ENCODE results near the gene PRX. TPM values are rescaled to one million over a fixed set of nuclear protein-coding genes. Genes with fewer than 3 reads are reported as not detected.
A peak's percentile ranks its signal among the peaks of the same experiment; 100 is the strongest.

Gene PRX
- total RNA-seq, 1 donor from 2014 or later: 3.3 TPM

- no peak overlapping the region for H3K27ac ChIP-seq (replicated peaks)
- peaks cover 6% of the 10 kb centered on the region for H3K4me1 ChIP-seq
- no peak for DNase-seq
- intact Hi-C loops (cut with micrococcal nuclease): no loop called here
- H3K36me3 ChIP-seq: peaks cover 39% of the 10 kb centered on the region
- H3K9me3 ChIP-seq (replicated peaks): no peaks in the 10 kb centered on the region
- H3K4me3 ChIP-seq: no peak overlapping the region
- TF ChIP-seq, protein P1, sequence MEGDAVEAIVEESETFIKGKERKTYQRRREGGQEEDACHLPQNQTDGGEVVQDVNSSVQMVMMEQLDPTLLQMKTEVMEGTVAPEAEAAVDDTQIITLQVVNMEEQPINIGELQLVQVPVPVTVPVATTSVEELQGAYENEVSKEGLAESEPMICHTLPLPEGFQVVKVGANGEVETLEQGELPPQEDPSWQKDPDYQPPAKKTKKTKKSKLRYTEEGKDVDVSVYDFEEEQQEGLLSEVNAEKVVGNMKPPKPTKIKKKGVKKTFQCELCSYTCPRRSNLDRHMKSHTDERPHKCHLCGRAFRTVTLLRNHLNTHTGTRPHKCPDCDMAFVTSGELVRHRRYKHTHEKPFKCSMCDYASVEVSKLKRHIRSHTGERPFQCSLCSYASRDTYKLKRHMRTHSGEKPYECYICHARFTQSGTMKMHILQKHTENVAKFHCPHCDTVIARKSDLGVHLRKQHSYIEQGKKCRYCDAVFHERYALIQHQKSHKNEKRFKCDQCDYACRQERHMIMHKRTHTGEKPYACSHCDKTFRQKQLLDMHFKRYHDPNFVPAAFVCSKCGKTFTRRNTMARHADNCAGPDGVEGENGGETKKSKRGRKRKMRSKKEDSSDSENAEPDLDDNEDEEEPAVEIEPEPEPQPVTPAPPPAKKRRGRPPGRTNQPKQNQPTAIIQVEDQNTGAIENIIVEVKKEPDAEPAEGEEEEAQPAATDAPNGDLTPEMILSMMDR (IDR thresholded peaks at IDR 0.05; ENCODE audit: borderline replicate concordance): no peak
- no peaks in the 10 kb centered on the region for H3K27me3 ChIP-seq (ENCODE audit: low read depth)
These were observed 36.3 kb upstream of the PRX start for GRCh38 chr19:40449506-40449905.

DNA sequence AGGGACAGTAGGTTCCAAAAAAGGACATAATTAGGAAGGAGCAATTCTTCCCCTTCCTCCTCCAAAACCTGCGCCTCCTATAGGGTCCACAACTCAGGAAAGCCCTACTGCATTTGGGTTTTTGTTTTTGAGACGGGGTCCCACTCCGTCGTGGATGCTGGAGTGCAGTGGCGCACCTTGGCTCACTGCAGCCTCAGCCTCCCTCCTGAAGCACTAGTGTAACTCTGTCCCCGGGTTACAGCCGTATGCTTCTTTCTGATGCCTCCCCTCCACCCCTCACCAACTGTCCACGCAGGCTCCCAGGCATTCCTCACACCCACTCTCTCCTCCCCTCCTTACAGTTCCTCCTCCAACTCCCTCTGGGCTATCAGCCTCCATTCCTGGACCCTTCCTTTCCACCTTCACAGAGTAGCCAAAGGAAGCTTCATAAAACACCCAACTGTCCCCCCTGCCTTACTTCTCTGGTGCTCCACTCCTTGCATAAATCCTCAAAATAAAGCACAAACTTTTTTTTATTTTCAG is 33.1 kb upstream of the PRX start:
- Histone ChIP-seq H3K4me3 (no peak overlapping the region), H3K27ac (replicated peaks) (no peak overlapping the region), H3K4me1 (peaks cover 31% of the 10 kb centered on the region), H3K9me3 (replicated peaks) (no peaks in the 10 kb centered on the region), H3K36me3 (peaks cover 46% of the 10 kb centered on the region), H3K27me3 (ENCODE audit: low read depth) (no peaks in the 10 kb centered on the region)
- TF ChIP-seq, protein P1 (IDR thresholded peaks at IDR 0.05; ENCODE audit: borderline replicate concordance): no peak
- no peak for DNase-seq
- intact Hi-C loops (cut with micrococcal nuclease): no loop called here

- no peaks in the 10 kb centered on the region for H3K9me3 ChIP-seq (replicated peaks)
- H3K4me3 ChIP-seq: no peak overlapping the region
- intact Hi-C loops (cut with micrococcal nuclease): no loop called here
- peaks cover 36% of the 10 kb centered on the region for H3K4me1 ChIP-seq
- TF ChIP-seq, protein P1 (IDR thresholded peaks at IDR 0.05; ENCODE audit: borderline replicate concordance): no peak
- DNase-seq: no peak
- no peaks in the 10 kb centered on the region for H3K27me3 ChIP-seq (ENCODE audit: low read depth)
- H3K36me3 ChIP-seq: peaks cover 47% of the 10 kb centered on the region
- no peak overlapping the region for H3K27ac ChIP-seq (replicated peaks)
These were observed 32.6 kb upstream of the PRX start for GRCh38 chr19:40445780-40446262.

GRCh38 chr19:40444825-40445312 is 31.7 kb upstream of the PRX start:
- intact Hi-C loops (cut with micrococcal nuclease): no loop called here
- H3K9me3 ChIP-seq (replicated peaks): no peaks in the 10 kb centered on the region

DNA sequence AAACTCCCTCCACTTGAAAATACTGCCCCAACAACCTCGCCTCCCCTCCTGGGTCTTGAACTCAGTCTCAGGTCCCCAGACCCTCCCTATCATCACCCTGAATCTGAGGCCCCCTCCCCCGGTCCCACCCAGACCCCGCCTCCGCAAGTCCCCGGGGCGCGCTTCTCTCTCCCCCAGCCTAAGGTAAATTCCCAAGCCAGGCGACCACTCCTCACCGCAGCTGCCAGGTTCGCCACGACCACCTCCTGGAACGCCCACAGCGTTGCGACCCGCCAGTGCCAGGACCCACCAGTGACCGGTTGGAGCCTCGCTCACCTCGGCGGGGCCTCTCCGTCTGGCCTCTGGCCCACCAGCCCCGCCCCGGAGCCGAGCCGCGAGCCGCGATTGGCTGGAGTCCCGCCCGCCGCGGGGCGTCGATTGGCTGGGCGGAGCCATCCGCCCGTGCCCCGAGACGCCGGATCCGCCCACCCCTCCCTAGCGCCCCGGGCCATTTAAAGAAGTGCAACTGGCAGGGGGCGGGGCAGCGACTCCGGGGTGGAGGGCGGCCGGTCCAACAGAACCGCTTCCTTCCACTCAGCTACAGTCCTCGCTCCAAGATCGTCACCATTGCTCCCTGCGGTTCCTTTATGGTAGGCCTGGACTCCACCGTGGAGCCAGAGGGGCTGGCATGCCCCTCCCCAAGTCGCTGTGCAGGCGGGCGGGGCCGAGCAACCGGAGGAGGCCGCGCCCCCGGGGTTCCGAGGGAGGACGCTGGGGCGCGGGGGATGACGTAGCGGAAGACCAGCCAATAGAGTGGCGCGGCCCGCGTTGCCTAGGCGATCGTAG is 31.0 kb upstream of the PRX start, which contains the start of gene SERTAD3:
Gene SERTAD3, minus strand, starts transcription at position 336 of the 825 bp plus-strand sequence. CDS start 2,255 bp downstream, outside the sequence.
- peaks cover 49% of the 10 kb centered on the region for H3K36me3 ChIP-seq
- TF ChIP-seq, protein P1 (IDR thresholded peaks at IDR 0.05; ENCODE audit: borderline replicate concordance): no peak
- intact Hi-C loops (cut with micrococcal nuclease): loop anchor here (1.0 kb wide), 1 partner anchor 19 kb away; the partner anchor contains the start of gene SERTAD1

More at GRCh38 chr19:40444825-40445312, 31.7 kb upstream of the PRX start:
- Histone ChIP-seq H3K4me1 (peaks cover 45% of the 10 kb centered on the region), H3K27ac (replicated peaks) (peak overlapping the region; percentile 99), H3K27me3 (ENCODE audit: low read depth) (no peaks in the 10 kb centered on the region), H3K36me3 (peaks cover 56% of the 10 kb centered on the region), H3K4me3 (peak overlapping the region; percentile 99)
- TF ChIP-seq, protein P1 (IDR thresholded peaks at IDR 0.05; ENCODE audit: borderline replicate concordance): no peak
- no peak for DNase-seq

More for the DNA sequence above, 31.0 kb upstream of the PRX start, which contains the start of gene SERTAD3:
- DNase-seq: peak; percentile 98
- H3K27ac ChIP-seq (replicated peaks): peak within 1 kb of the TSS; percentile 99
- no peaks in the 10 kb centered on the region for H3K27me3 ChIP-seq (ENCODE audit: low read depth)
- peaks cover 47% of the 10 kb centered on the region for H3K4me1 ChIP-seq
- peak within 1 kb of the TSS; percentile 99 for H3K4me3 ChIP-seq
- H3K9me3 ChIP-seq (replicated peaks): no peaks in the 10 kb centered on the region
